Activated CD8-positive, alpha-beta memory T cell treated with anti-CD3 and anti-CD28 coated beads, Interleukin-2, amount 50 U/mL, for 4 hours (primary cell): ENCODE data around the gene TSR3.

Experiments used
- DNase-seq: peaks from one replicate; pipeline ENCODE4 v3.0.0-alpha.2; 2020

Gene TSR3

GRCh38 chr16:1351582-1352362 is at the start of gene TSR3, which contains the start of gene GNPTG:
Gene TSR3, minus strand, starts transcription at chr16:1351878. Its CDS starts 74 bp downstream, at chr16:1351804.
Gene GNPTG, plus strand, starts transcription at chr16:1351931. Its CDS starts 35 bp downstream, at chr16:1351966.
- peak; percentile 81 for DNase-seq

GRCh38 chr16:1401061-1401757 is 49.5 kb upstream of the TSR3 start:
- no peak for DNase-seq

GRCh38 chr16:1398826-1399581 is 47.3 kb upstream of the TSR3 start:
- no peak for DNase-seq

GRCh38 chr16:1398351-1398750 is 46.7 kb upstream of the TSR3 start:
- no peak for DNase-seq

DNA sequence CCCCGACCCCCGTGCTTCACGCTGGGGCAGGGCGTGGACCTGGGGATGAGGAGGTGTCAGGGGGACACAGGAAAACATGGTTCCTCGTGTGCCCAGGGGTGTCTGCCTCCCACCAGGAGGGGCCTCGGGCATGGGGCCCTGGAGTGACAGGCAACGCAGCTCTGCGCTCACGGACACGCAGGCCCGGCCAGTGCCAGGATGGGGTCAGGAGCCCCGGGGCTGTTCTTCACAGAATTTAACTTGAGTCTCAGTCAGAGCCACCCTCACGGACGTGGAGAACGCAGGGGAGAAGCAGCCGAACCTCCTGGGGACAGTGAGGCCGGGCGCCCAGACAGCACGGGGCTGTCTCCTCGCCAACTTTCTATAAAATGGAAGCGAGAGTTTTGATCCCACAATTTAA is 46.1 kb upstream of the TSR3 start:
- DNase-seq, result no peak

GRCh38 chr16:1395444-1396031 is 43.9 kb upstream of the TSR3 start:
- DNase-seq, result no peak

GRCh38 chr16:1394367-1394951 is 42.8 kb upstream of the TSR3 start:
- DNase-seq, result no peak

DNA sequence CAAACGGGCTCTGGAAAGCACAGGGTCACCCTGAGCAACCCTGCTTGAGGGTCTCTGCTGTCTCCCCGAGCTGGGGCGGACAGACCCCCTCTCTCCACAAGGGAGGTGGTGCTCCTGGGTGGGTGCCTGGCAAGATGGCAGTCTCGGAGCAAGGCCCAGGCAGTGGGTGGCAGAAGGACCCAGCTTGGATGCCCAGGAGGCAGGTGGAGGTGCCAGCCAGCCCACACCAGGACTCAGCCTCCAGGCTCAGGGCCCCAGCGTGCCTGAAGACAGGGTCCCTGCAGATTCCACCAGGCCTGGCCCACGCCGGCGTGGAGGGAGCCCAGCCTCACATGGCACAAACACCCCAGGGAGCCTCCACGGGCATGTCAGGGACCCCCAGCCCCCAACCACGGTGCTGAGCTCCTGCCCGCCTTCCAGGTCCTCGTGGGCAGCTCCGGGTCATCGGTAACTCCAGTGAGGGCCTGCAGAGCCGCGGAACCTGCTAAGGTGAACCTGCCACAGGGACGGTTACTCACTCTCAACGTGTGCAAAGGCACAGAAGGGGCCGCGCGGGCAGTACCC is 42.0 kb upstream of the TSR3 start:
- no peak for DNase-seq

DNA sequence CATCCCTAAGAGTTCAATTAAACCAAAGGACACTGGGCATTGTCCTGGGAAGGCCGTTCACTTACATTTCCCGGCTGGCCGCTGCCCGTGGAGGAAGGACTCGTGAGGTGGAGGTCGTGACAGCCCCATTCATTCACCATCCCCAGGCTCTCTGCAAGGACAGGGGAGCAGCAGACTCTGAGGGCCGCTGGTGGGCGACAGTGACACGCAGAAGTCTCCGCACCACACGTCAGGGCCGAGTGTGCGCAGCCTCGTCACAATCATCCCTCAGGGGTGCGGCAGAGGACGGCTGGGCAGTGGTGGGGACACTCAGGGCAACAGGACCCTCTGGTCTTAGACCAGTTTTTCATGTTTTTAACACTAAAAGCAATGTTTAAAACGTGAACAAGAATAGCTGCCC is 41.1 kb upstream of the TSR3 start:
- DNase-seq, result no peak

DNA sequence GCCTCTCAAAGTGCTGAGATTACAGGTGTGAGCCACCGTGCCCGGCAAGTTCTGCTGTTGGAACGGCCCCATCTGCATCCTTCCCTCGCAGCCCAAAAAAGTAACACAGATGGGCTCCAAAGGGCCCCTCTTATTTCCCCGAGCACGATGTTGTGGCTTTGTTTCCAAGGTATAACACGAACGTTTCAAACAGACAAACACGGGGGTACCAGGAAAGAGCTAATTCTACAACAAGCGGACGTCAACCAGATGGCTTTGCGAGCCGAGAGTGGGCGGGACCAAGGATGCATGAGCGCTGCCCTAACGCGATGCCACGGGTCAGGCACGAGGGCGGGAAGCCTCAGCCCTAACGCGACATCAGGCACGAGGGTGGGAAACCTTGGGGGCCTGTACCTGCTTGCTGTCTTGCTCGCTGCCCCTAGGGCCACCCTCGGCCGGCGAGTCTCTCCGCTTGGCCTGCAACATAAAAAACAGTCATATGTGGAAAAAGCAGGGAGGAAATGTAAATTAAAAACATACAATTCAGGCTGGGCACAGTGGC is 38.6 kb upstream of the TSR3 start:
- no peak for DNase-seq

- no peak for DNase-seq
These were observed 38.1 kb upstream of the TSR3 start for GRCh38 chr16:1389762-1390161.

DNA sequence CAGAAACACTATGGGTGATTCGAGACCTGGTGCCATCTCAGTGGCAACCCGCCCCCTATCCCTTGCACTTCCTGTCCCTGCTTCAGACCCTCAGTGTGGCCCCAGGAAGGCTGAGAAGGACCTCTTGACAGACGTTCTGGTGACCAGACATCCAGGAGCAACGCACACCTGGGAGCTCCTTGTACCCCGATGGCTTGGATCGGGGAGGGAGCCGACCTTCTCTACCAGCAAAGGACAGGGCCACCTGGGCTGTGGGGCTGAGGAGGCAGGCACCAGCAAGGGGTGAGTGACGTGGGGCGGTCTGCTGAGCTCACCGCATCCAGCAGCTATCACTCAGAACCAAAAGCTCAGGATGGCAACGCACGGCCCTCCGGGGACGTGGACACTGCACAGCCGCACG is 35.7 kb upstream of the TSR3 start:
- DNase-seq, result no peak

GRCh38 chr16:1385232-1385631 is 33.6 kb upstream of the TSR3 start:
- DNase-seq, result no peak

- no peak for DNase-seq
These were observed 31.9 kb upstream of the TSR3 start for GRCh38 chr16:1383556-1383955.

GRCh38 chr16:1381612-1382406 is 30.1 kb upstream of the TSR3 start:
- DNase-seq, result no peak

GRCh38 chr16:1380195-1380594 is 28.5 kb upstream of the TSR3 start:
- DNase-seq, result no peak

GRCh38 chr16:1379304-1380076 is 27.8 kb upstream of the TSR3 start:
- DNase-seq, result peak; percentile 65

DNA sequence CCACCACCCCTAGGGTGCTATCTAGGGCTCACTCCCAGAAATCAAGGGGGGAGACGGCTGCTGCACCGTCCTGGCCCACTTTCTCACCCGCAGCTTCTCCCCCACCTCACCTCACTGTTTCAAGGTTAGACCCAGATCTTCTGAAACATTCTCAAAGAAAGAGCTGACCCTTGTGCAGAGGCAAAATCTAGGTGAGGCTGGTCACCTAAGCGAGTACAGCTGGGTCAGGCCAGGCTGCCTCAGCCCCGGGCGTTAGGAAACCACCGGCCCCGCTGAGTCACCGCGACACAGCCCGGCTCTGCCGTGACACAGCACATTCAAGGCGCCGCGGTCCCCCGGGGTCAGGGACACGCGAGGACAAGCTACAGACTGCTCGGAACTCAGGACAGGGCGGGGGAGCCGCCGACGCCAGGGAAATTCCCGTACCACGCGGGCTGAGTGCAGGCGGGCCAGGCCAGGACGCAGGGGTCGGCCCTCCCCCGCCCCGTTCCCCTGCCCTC is 27.2 kb upstream of the TSR3 start:
- peak; percentile 65 for DNase-seq

- DNase-seq, result no peak
These were observed 26.6 kb upstream of the TSR3 start for GRCh38 chr16:1378087-1378803.
